NK-92 (cell line): ENCODE measurements around the gene PKD2L2.
"Not testable (repeated sequence)": the region's sequence is repeated elsewhere in the genome, so short reads cannot be mapped to it uniquely, and the experiment has no call there.

Experiments
- DNase-seq: peaks from one replicate; lab custom pipeline; 2025; ENCODE audit not compliant: unreplicated experiment; lab: John Stamatoyannopoulos, UW

Gene PKD2L2

GRCh38 chr5:137954131-137954879 lies 65.0 kb downstream of the PKD2L2 start:
- DNase-seq: no peak

GRCh38 chr5:137957948-137958347 lies 68.7 kb downstream of the PKD2L2 start:
- DNase-seq: no peak

- no peak for DNase-seq
Observed at GRCh38 chr5:137959488-137959887, 70.2 kb downstream of the PKD2L2 start.

- no peak for DNase-seq
Observed at GRCh38 chr5:137960141-137960540, 70.9 kb downstream of the PKD2L2 start.

GRCh38 chr5:137960819-137961218 lies 71.6 kb downstream of the PKD2L2 start:
- DNase-seq: no peak

GRCh38 chr5:137970384-137970783 lies 81.1 kb downstream of the PKD2L2 start:
- not testable (repeated sequence) for DNase-seq

GRCh38 chr5:137975208-137975607 lies 86.0 kb downstream of the PKD2L2 start:
- no peak for DNase-seq

- no peak for DNase-seq
Observed at GRCh38 chr5:137989419-137989818, 100.2 kb downstream of the PKD2L2 start.
